IPS-NIHi7 (cell line): Measurements from ENCODE around the gene MANF.
A peak's percentile ranks its signal among the peaks of the same experiment; 100 is the strongest.
"Not testable (repeated sequence)": the region's sequence is repeated elsewhere in the genome, so short reads cannot be mapped to it uniquely, and the experiment has no call there.

Experiments used
- DNase-seq: peaks from one replicate; pipeline ENCODE4 v3.0.0; 2012; ENCODE audit warnings: mixed read lengths; ENCODE audit errors: extremely low spot score

Gene MANF

GRCh38 chr3:51384726-51385473 is at the start of gene MANF:
TSS of gene MANF (plus strand) at chr3:51385291. CDS start at chr3:51385343, 52 bp downstream.
- DNase-seq: peak; percentile 100

- DNase-seq: no peak
These were observed 48.8 kb upstream of the MANF start for GRCh38 chr3:51336261-51336660.

GRCh38 chr3:51337666-51338065 is 47.4 kb upstream of the MANF start:
- DNase-seq: no peak

GRCh38 chr3:51338632-51339031 is 46.5 kb upstream of the MANF start:
- no peak for DNase-seq

- peak; percentile 46 for DNase-seq
These were observed 44.9 kb upstream of the MANF start for GRCh38 chr3:51340013-51340829.

- no peak for DNase-seq
These were observed 44.0 kb upstream of the MANF start for GRCh38 chr3:51340989-51341636.

GRCh38 chr3:51343918-51344687 is 41.0 kb upstream of the MANF start:
- no peak for DNase-seq

- DNase-seq: no peak
These were observed 34.3 kb upstream of the MANF start for GRCh38 chr3:51350751-51351150.

GRCh38 chr3:51353131-51353530 is 32.0 kb upstream of the MANF start:
- DNase-seq: no peak

- DNase-seq: no peak
These were observed 31.4 kb upstream of the MANF start for GRCh38 chr3:51353691-51354090.

- no peak for DNase-seq
These were observed 30.9 kb upstream of the MANF start for GRCh38 chr3:51354172-51354571.

GRCh38 chr3:51354731-51355615 is 30.1 kb upstream of the MANF start:
- peak; percentile 22 for DNase-seq

GRCh38 chr3:51355891-51356578 is 29.1 kb upstream of the MANF start:
- DNase-seq: no peak

- DNase-seq: no peak
These were observed 27.2 kb upstream of the MANF start for GRCh38 chr3:51357856-51358255.

GRCh38 chr3:51358981-51359380 is 26.1 kb upstream of the MANF start:
- no peak for DNase-seq

- DNase-seq: no peak
These were observed 24.3 kb upstream of the MANF start for GRCh38 chr3:51360806-51361205.

- DNase-seq: no peak
These were observed 23.3 kb upstream of the MANF start for GRCh38 chr3:51361746-51362145.

GRCh38 chr3:51362476-51362875 is 22.6 kb upstream of the MANF start:
- no peak for DNase-seq

GRCh38 chr3:51368276-51368675 is 16.8 kb upstream of the MANF start:
- not testable (repeated sequence) for DNase-seq

GRCh38 chr3:51371943-51372557 is 13.0 kb upstream of the MANF start:
- peak; percentile 78 for DNase-seq
